Posterior vena cava (tissue), 2 donors: ENCODE measurements around the gene DIP2C. TPM values are rescaled to one million over a fixed set of nuclear protein-coding genes. Genes with fewer than 3 reads are reported as not detected.
"Not testable (repeated sequence)": the region's sequence is repeated elsewhere in the genome, so short reads cannot be mapped to it uniquely, and the experiment has no call there.

ENCODE experiments used
- DNase-seq: peaks from one replicate; pipeline ENCODE4 v3.0.0-alpha.2; 2020; ENCODE audit warnings: low spot score
- intact Hi-C, 2 donors: fragments of 100-400 bp; cut with DNase I; formaldehyde crosslinking; loops; one replicate each; pipeline versions ENCODE4 v1.14.1 to v1.14.2; 2022 to 2023
- total RNA-seq, 2 donors: library from RNA; stranded (reverse); fragmentation: NEBNext Ultra II Directional; extraction: Animal tissue kit (Norgen Biotek cat#: 25700); gene quantifications; one replicate each; pipeline ENCODE4 v1.2.1, GENCODE V29; 2021
- donor health status: DM: yes; HTN: yes; CAD: no.
- donor health status: DM: yes; HTN: yes; CAD: no.

The DIP2C gene
- total RNA-seq, 2 donors from 2014 or later, result 39.3 to 45.6 TPM

GRCh38 chr10:341081-341740 is 348.3 kb downstream of the DIP2C start:
- intact Hi-C loops, result no loop called here
- DNase-seq, result no peak

DNA sequence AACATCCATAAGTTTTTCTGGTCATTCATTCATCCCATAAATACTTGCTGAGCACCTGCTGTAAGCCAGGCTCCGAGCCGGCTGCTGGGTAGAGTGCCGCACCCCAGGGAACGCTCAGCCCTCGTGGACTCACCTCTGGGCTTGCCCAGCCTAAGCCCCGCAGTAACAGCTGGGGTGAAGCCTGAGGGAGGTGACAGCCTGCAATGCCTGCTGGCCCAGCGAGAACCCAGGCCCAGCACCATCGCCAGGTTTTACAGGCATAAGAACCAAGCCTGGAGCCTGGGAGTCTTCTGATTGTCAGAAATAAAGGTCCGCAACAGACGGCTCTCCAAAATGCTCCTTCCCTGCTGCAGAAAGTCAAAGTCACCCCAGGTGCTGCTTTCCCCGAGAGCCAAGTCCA is 348.8 kb downstream of the DIP2C start:
- DNase-seq, result no peak
- intact Hi-C loops, result no loop called here

GRCh38 chr10:339038-339391 is 350.5 kb downstream of the DIP2C start:
- DNase-seq, result no peak
- intact Hi-C loops, result no loop called here

DNA sequence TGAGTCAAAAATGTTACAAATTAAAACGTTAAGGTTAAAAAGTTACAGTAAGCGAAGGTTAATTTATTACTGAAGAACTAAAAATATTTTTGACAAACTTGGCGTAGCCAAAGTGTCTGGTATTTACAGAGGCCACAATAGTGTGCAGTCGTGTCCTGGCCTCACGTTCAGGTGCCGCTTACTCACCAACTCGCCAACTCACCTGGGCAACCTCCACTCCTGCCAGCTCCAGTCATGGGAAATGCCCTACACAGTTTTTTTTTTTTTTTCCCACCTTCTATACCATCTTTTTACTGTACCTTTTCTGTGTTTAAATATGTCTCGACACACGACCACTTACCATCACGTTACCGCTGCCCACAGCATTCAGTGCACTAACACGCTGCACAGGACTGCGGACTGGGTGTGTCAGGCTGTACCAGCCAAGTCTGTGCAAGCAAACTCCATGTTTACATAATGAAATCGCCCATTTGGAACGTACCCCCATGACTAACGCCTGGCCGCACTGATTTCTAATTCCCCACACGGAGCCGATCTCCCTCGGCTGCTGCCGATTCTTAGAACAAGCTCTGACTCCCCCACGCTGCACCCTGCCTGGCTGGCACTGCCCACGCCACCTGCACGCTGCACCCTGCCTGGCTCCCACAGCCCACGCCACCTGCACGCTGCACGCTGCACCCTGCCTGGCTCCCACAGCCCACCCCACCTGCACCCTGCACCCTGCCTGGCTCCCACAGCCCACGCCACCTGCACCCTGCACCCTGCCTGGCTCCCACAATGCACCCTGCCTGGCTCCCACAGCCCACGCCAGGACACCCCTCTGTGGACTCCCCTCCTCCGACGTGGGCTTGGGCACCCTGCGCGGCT is 351.1 kb downstream of the DIP2C start:
- intact Hi-C loops, result no loop called here

DNA sequence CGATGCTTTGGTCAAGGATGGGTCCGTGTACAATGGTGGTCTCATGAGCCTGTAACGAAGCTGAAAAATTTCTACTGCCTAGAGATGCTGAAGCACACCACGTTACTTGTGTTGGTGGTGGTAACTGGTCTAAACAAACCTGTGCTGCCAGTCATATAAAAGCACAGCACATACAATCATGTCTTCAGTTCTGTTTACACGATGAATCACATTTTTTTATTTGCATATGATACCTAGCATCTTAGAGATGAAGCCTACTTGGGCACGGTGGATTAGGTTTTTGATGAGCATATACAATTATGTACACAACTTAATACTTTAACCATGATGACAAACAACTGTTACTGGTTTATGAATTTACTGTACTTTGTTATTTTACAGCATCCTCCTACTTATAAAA is 353.2 kb downstream of the DIP2C start:
- intact Hi-C loops, result no loop called here
- DNase-seq, result no peak

More for the DNA sequence above, 351.1 kb downstream of the DIP2C start:
- DNase-seq, result no peak

DNA sequence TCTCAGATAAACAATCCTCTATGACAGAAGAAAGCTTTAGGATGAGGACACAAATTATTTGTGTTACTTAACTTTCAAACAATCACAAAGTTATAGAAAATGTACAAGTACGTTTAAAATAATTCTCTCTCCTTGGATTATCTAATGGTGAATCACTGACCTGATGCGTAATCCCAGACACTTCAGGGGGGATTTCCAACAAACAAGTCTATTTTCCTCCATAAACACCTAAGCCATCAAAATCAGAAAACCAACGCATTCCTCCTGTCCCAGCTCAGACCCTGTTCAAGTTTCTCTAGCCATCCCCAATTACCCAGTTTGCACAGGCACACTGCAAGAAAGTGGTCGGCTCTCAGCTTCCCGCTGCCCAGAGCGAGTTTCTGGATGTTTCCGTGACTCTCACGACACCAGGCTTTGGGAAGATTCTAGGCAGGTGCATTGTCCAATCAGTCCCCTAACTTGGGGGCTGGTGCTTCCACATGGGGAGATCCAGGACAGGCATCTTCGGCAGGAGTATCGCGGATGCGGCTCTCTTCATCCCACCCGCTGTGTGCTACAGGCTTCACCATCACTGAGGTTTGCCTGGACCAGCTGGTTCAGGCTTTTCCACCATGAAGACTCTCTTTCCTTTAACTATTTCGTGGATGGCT is 354.2 kb downstream of the DIP2C start:
- intact Hi-C loops, result no loop called here
- DNase-seq, result no peak

DNA sequence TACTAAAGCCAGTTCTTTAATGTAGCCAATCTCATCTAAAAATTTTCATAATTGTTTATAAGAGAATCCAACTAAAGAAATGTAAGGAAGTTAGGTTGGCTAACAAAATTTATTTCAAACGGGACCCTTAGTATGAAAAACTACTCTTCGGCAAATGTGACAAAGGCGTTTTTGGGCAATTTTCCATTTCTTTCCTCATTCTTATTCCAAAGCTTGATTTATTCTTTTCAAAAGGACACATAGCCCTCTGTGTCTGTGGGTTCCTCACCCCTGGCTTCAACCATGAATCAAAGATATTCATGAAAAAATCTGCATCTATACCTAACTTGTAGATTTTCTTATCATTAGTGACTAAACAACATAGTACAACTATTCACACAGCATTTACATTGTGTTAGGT is 358.3 kb downstream of the DIP2C start:
- intact Hi-C loops, result no loop called here
- no peak for DNase-seq

DNA sequence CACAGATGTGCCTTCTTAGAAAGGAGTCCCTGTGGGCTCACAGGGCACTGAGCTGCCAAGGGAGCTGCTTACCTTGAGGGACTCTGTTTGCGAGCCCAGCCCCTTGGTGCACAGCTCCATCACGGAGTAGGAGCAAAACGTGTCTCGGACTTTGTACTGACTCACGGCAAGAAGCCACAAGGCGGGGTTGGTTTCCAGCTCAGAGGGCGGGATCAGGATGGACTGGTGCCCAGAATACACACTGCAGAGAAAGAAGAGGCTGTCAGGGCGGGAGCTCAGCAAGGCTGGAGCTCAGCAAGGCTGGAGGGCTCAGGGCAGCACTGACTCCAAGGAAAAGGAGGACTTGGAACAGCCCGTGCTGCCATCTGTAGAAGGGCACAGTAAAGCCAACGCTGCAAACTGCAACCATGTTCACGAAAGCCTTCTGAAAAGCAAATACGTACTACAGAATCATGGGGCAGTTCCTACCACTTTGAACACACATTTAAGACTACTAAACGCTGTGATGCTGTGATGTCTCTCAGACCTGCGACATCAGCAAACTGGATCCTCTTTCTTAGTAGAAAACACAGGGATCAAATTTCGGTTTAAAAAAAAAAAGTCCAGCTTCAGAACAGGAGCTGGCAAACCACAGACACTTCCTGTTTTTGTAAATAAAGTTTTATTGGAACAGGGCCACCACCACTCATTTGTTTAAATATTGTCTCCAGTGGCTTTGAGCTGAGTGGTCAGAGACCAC is 359.9 kb downstream of the DIP2C start:
- peak; percentile 94 for DNase-seq
- intact Hi-C loops, result no loop called here

DNA sequence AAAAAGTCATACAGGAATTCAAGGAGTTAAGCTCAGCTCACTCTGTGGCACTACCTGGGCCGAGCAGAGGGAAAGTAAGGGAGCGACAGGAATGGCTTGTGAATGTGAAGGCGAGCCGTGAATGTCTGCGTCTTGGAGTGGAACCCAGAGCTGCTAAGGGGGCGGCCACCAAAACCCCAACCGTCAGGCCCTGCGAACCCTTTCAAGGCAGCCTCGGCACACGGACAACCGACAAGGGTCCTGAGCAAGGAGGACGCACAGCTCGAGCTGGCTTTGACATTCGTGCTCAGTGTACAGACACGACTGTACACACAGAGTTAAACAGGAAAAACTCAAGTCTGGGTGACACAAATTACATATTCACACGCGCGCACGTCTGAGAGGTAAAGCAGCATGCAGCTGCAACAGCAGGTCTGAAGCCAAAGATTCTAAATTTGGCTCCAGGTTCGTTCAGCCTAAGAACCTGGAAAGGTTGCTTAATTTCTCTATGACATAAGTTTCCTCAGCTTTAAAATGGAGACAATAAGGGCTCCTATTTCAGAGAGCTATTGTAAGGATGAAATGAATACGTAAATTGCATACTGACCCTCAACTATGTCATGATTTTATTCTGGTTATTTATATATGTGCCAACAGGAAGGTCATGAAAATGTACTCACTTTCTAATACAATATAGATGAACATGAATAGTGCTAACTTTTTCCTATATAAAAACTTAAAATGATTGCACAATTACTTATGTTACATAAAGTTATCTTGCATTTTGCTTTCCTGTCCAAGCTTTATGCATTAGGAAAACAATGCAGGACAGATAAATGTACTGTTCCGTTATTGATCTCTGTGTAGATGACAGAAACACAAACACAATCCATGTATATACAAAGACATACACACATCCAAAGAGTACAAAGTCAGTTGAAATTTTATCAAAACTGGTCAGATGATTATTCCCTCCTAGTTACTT is 361.3 kb downstream of the DIP2C start:
- no peak for DNase-seq

DNA sequence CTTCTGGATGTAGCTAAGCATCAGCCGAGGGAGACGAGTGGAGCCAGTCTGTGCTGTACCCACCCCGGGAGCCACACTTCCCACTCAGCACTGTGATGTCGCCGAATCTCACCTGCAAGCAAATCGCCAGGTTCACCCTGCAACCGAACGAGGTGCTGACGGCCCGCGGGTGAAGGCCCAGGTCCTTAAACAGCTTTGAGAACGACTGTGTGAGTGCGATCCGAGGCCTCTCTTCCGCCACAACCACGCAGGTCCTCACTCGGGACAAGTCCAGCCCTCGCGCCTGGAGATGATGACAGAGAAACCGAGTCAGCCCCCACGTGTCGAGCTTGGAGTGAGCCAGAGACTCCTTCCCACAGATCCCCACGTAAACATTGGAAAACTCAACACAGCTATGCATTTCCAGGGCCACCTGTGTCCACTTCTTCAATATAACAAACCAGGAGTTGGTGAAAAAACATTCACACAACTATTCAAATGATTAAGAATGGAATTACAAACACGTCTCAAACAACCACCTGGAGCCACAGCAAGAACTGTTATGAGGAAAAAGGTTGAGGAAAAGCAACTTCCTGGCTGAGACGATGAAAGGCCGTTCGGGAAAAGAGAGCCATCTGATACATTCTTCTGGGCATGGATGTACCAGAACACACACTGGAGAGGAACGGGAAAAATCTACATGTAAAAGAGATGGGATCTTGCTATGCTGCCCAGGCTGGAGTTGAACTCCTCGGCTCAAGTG is 362.4 kb downstream of the DIP2C start:
- intact Hi-C loops, result no loop called here
- no peak for DNase-seq

More for the DNA sequence above, 361.3 kb downstream of the DIP2C start:
- intact Hi-C loops, result no loop called here

GRCh38 chr10:326350-326749 is 363.1 kb downstream of the DIP2C start:
- DNase-seq, result no peak
- intact Hi-C loops, result no loop called here

DNA sequence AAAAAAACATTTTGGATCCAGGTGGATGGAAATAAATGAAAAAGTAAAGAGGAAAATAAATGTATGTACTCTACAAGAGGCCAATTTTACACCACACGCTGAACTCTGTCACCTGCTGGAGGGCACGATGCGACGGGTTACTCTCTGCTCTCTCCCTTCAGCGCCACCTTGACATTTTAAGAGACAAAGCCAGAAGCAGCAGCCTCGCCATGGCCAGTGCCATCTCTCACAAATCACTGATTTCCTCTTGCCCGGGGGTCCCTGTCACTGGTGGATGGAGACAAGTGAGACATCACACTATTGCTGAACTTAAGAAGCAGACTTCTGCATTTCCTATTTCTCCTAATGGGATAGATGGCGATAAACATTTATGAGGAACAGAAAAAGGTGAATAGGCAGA is 364.2 kb downstream of the DIP2C start:
- intact Hi-C loops, result no loop called here
- no peak for DNase-seq

- no peak for DNase-seq
- intact Hi-C loops, result no loop called here
These were observed 364.9 kb downstream of the DIP2C start for GRCh38 chr10:324593-324992.

GRCh38 chr10:323651-324293 is 365.7 kb downstream of the DIP2C start:
- DNase-seq, result peak; percentile 98
- intact Hi-C loops, result no loop called here

DNA sequence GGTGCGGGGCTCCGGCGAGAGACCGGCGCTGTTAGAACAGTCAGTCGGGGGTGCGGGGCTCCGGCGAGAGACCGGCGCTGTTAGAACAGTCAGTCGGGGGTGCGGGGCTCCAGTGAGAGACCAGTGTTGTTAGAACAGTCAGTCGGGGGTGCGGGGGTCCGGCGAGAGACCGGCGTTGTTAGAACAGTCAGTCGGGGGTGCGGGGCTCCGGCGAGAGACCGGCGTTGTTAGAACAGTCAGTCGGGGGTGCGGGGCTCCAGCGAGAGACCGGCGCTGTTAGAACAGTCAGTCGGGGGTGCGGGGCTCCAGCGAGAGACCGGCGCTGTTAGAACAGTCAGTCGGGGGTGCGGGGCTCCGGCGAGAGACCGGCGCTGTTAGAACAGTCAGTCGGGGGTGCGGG is 366.4 kb downstream of the DIP2C start:
- intact Hi-C loops, DNase-seq: not testable (repeated sequence)

DNA sequence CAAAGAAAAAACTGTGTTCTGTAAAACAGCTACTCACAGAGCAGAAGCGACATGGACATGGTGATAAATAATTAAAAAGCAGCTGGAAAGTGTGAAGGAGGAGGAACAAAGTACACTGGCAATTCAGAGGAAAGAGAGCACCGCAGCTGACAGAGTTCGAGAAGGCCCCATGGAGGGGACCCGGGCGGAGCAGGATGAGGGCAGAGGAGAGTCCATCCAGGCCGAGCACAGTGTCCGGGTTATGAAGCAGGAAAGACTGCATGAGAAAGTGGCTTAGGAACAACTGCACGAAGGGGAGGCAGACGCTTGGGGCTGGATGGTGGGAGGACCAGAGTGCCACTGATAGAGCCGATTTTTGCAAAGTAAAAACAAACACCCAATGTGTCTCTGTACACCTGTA is 368.7 kb downstream of the DIP2C start:
- intact Hi-C loops, result no loop called here
- no peak for DNase-seq

GRCh38 chr10:317926-318325 is 371.5 kb downstream of the DIP2C start:
- intact Hi-C loops, result no loop called here
- DNase-seq, result no peak
